Spleen (tissue), 11 donors: ENCODE measurements around the gene POU2F1. TPM values are rescaled to one million over a fixed set of nuclear protein-coding genes. Genes with fewer than 3 reads are reported as not detected.

ENCODE experiments used
- DNase-seq: peaks from one replicate; pipeline ENCODE4 v3.0.0-alpha.2; 2020
- H3K27ac ChIP-seq, 8 donors: fragments of 200-600 bp; sonication (generic) in 7 of 8; 1 replicate in 4 of 8; 2 replicates in 4 of 8; pipeline versions ENCODE4 v1.5.0 to v1.8.0; 2016 to 2021; ENCODE audit warnings: inconsistent platforms in 4 of 8, mild to moderate bottlenecking in 4 of 8, moderate library complexity in 1 of 8
- H3K27me3 ChIP-seq, 7 donors: fragments of 200-600 bp; sonication (generic) in 6 of 7; replicated peaks in 1 of 7; 1 replicate in 4 of 7; 2 replicates in 3 of 7; pipeline versions ENCODE4 v1.5.0 to v1.8.0; 2016 to 2021; ENCODE audit warnings: inconsistent platforms in 3 of 7, mild to moderate bottlenecking in 1 of 7
- H3K36me3 ChIP-seq, 6 donors: fragments of 200-600 bp; sonication (generic) in 5 of 6; 1 replicate in 4 of 6; 2 replicates in 2 of 6; pipeline versions ENCODE4 v1.5.0 to v1.8.0; 2016 to 2021; ENCODE audit warnings: inconsistent platforms in 2 of 6
- H3K4me1 ChIP-seq, 6 donors: fragments of 200-600 bp; sonication (generic) in 5 of 6; 1 replicate in 3 of 6; 2 replicates in 3 of 6; pipeline versions ENCODE4 v1.5.0 to v1.8.0; 2016 to 2021; ENCODE audit warnings: inconsistent platforms in 3 of 6
- H3K4me3 ChIP-seq, 8 donors: fragments of 200-600 bp; sonication (generic) in 7 of 8; 1 replicate in 4 of 8; 2 replicates in 4 of 8; pipeline versions ENCODE4 v1.5.0 to v1.8.0; 2016 to 2021; ENCODE audit warnings: inconsistent platforms in 4 of 8, mild to moderate bottlenecking in 4 of 8, moderate library complexity in 2 of 8
- H3K9me3 ChIP-seq, 8 donors: fragments of 200-600 bp; sonication (generic) in 7 of 8; 1 replicate in 4 of 8; 2 replicates in 4 of 8; pipeline versions ENCODE4 v1.5.0 to v1.8.0; 2016 to 2021; ENCODE audit warnings: inconsistent platforms in 4 of 8
- CTCF ChIP-seq, 11 experiments: fragments of 200-600 bp in 7 of 11; fragments of 450-650 bp in 4 of 11; sonication (generic) in 4 of 11; IDR thresholded peaks in 8 of 11; conservative IDR thresholded peaks in 3 of 11; 1 replicate in 7 of 11; 2 replicates in 4 of 11; pipeline versions ENCODE4 v1.4.0 to v1.8.0; 2016 to 2021; ENCODE audit warnings: antibody characterized with exemption in 11 of 11, inconsistent platforms in 4 of 11, mild to moderate bottlenecking in 1 of 11
- POLR2A ChIP-seq, 3 donors: fragments of 450-650 bp; IDR thresholded peaks; one replicate each; pipeline ENCODE4 v1.5.1; 2017; ENCODE audit warnings: antibody characterized with exemption in 3 of 3, mild to moderate bottlenecking in 1 of 3
- POLR2AphosphoS5 ChIP-seq, 3 donors: sonication (generic); formaldehyde crosslinking; IDR thresholded peaks; one replicate each; pipeline ENCODE4 v1.5.1; 2017; ENCODE audit warnings: antibody characterized with exemption in 3 of 3
- WGBS, 5 donors: extraction: QIAGEN DNeasy Blood & Tissue Kit in 3 of 5; methylation state at CpG; one replicate each; pipeline versions ENCODE4 v1.1.5 to v1.1.7; 2013 to 2018; 5-methylcytosine and 5-hydroxymethylcytosine counted together
- intact Hi-C: fragments of 100-400 bp; cut with DNase I; formaldehyde crosslinking; loops from one replicate; pipeline ENCODE4 v1.15.0; 2023; ENCODE audit warnings: low total_unique reads
- polyA plus RNA-seq, 3 donors: library from polyadenylated mRNA; stranded (reverse); fragments of 200-250 nt; gene quantifications; one replicate each; pipeline ENCODE4 v1.2.1, GENCODE V29; 2013
- total RNA-seq, 7 donors: library from RNA; depleted of rRNA in 3 of 7; stranded (reverse); fragments of >200 nt in 3 of 7; fragmentation: NEBNext Ultra II Directional in 4 of 7; extraction: Animal tissue kit (Norgen Biotek cat#: 25700) in 4 of 7; gene quantifications; one replicate each; pipeline versions ENCODE4 v1.1.0 to v1.2.1, GENCODE V29; 2016 to 2021
- donor health status: healthy with polysubstance abuse.
- donor health status: DM: no; HTN: no; CAD: no; lungs with moderate emphysema.
- donor health status: DM: no; HTN: no; CAD: no.
- donor health status: Bipolar disorder and iron deficiency.
- donor health status: healthy.
- donor health status: DM: no; HTN: no; CAD: no.
- donor health status: DM: yes; HTN: yes; CAD: no.

Gene POU2F1
- total and polyA plus RNA-seq, 10 donors = 1.8 to 60.3 (median 27.4) TPM

DNA sequence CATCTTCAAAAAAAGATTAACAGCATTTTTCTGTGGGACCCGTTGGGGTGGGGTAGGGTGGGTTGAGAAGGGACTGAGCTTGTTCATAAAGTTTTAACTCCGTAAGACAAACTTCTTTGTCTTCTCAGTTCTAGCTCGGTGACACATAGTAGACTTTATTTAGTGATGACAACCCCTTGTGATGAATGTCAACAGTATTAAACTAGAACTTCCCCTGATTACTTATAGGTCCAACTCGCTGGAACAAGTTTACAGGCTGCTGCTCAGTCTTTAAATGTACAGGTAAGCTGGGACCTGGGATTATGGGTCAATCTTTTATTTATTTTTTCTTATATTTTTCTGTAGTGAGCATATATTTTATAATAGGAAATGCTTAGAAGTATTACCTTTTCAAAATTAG lies 149.2 kb downstream of the POU2F1 start:
- TF ChIP-seq CTCF (IDR thresholded peaks at IDR 0.05 in 8 of 11, conservative IDR thresholded peaks at IDR 0.05 in 3 of 11) (no peak), POLR2A (IDR thresholded peaks at IDR 0.05) (no peak), POLR2AphosphoS5 (IDR thresholded peaks at IDR 0.05) (no peak)
- Histone ChIP-seq H3K36me3 (peaks cover 0 to 52% (median 17%) of the 10 kb centered on the region in 6 donors), H3K27ac (no peak overlapping the region), H3K4me1 (no peaks in the 10 kb centered on the region), H3K4me3 (no peak overlapping the region), H3K9me3 (no peaks in the 10 kb centered on the region), H3K27me3 (no peaks in the 10 kb centered on the region)
- WGBS, 5 donors = 92 to 96% (median 94%) methylated on average over 4 of the region's 4 CpGs
- no peak for DNase-seq
- intact Hi-C loops = no loop called here

DNA sequence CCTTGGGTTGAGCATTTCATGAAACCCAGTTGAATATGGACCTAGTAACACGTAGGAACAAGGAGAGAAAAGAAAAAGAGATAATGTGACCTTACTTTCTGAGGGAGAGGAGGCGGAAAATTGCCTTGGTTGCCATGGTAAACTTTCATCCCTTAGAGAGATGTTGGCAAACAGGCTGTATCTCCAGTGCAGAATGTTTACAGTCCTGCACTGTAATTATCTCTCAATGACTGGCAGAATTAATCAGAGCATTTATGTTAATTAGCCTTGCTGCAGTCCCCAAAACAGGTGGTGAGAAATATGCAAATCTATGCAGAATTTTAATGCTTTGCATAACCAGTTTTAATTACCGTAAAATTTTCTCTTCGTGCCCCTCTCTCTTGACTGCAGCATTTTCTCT lies 150.3 kb downstream of the POU2F1 start:
- Histone ChIP-seq H3K9me3 (no peaks in the 10 kb centered on the region), H3K27ac (no peak overlapping the region), H3K36me3 (peaks cover 0 to 52% (median 20%) of the 10 kb centered on the region in 6 donors), H3K4me1 (no peaks in the 10 kb centered on the region), H3K4me3 (no peak overlapping the region), H3K27me3 (no peaks in the 10 kb centered on the region)
- no peak for DNase-seq
- 92 to 96% (median 95%) methylated on average over 4 of the region's 4 CpGs for WGBS, 5 donors
- intact Hi-C loops = no loop called here
- no peak for TF ChIP-seq POLR2AphosphoS5 (IDR thresholded peaks at IDR 0.05)
- no peak for TF ChIP-seq POLR2A (IDR thresholded peaks at IDR 0.05)
- no peak for TF ChIP-seq CTCF (IDR thresholded peaks at IDR 0.05 in 8 of 11, conservative IDR thresholded peaks at IDR 0.05 in 3 of 11)

DNA sequence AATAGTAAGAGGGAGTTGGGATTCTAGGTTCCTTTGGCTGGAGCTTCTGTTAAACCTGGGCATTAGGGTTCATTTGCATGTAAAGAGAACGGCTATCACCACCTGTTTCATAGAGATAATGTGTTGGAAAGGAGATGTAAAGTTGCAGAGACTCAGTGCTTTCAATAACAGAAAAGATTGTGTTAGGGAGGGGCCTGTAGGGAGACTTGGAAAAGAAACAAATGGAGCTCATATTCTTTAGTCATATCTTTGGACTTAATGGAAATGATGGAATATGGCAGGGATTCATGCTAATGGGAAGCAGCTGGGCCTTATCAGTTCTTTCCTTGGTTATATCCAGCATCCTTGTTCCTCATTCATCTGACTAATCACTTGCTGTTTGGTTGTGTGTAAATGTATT lies 152.7 kb downstream of the POU2F1 start:
- no peak for DNase-seq
- Histone ChIP-seq H3K27me3 (no peaks in the 10 kb centered on the region), H3K36me3 (peaks cover 0 to 62% (median 27%) of the 10 kb centered on the region in 6 donors), H3K4me1 (no peaks in the 10 kb centered on the region), H3K27ac (no peak overlapping the region), H3K4me3 (no peak overlapping the region), H3K9me3 (no peaks in the 10 kb centered on the region)
- 76 to 85% (median 78%) methylated on average over 1 of the region's 1 CpG for WGBS, 5 donors
- intact Hi-C loops = no loop called here
- no peak for TF ChIP-seq CTCF (IDR thresholded peaks at IDR 0.05 in 8 of 11, conservative IDR thresholded peaks at IDR 0.05 in 3 of 11)
- no peak for TF ChIP-seq POLR2A (IDR thresholded peaks at IDR 0.05)
- no peak for TF ChIP-seq POLR2AphosphoS5 (IDR thresholded peaks at IDR 0.05)

GRCh38 chr1:167373986-167374385 lies 153.3 kb downstream of the POU2F1 start:
- intact Hi-C loops = no loop called here
- WGBS, 5 donors = 96 to 99% (median 98%) methylated on average over 4 to 6 of the region's 6 CpGs
- H3K4me3 ChIP-seq = no peak overlapping the region
- peaks cover 0 to 68% (median 30%) of the 10 kb centered on the region in 6 donors for H3K36me3 ChIP-seq
- TF ChIP-seq POLR2AphosphoS5 (IDR thresholded peaks at IDR 0.05) (no peak), CTCF (IDR thresholded peaks at IDR 0.05 in 8 of 11, conservative IDR thresholded peaks at IDR 0.05 in 3 of 11) (no peak), POLR2A (IDR thresholded peaks at IDR 0.05) (no peak)
- H3K27me3 ChIP-seq = no peaks in the 10 kb centered on the region
- H3K9me3 ChIP-seq = no peaks in the 10 kb centered on the region
- no peak overlapping the region for H3K27ac ChIP-seq
- no peak for DNase-seq
- H3K4me1 ChIP-seq = no peaks in the 10 kb centered on the region
